ENCODE results near the gene LRRC15.

- TF ChIP-seq CTCF (IDR thresholded peaks at IDR 0.05): no peak
- no peak for TF ChIP-seq POLR2A (IDR thresholded peaks at IDR 0.05)
- TF ChIP-seq POLR2AphosphoS5 (IDR thresholded peaks at IDR 0.05; ENCODE audit: insufficient read depth in 1 of 2, low read depth in 1 of 2): no peak
Observed at GRCh38 chr3:194327218-194328052, 42.1 kb downstream of the LRRC15 start.

Data from vagina (tissue), 2 donors.